Mesenchymal stem cell (in vitro differentiated cells and primary cell): ENCODE data around the gene KLK11.
"Not testable (repeated sequence)": the region's sequence is repeated elsewhere in the genome, so short reads cannot be mapped to it uniquely, and the experiment has no call there.

Experiments
- DNase-seq: peaks from one replicate; pipeline ENCODE4 v3.0.0-alpha.2; 2013
- H2AFZ ChIP-seq: one replicate; pipeline ENCODE4 v1.6.1; 2013; ENCODE audit warnings: low read depth, mild to moderate bottlenecking, control low read depth, inconsistent platforms, low read length, moderate library complexity
- H2AK5ac ChIP-seq: 2 replicates; pipeline ENCODE4 v1.6.1; 2013; ENCODE audit warnings: low read length, moderate library complexity, mild to moderate bottlenecking, inconsistent platforms; ENCODE audit not compliant: severe bottlenecking
- H2BK120ac ChIP-seq: one replicate; pipeline ENCODE4 v1.6.1; 2013; ENCODE audit warnings: low read depth, mild to moderate bottlenecking, inconsistent platforms, low read length, moderate library complexity
- H2BK12ac ChIP-seq, 2 experiments: one replicate each; pipeline ENCODE4 v1.6.1; 2013; ENCODE audit warnings: inconsistent platforms in 2 of 2, low read length in 2 of 2, mild to moderate bottlenecking in 2 of 2, moderate library complexity in 2 of 2, control low read depth in 1 of 2
- H2BK15ac ChIP-seq: one replicate; pipeline ENCODE4 v1.6.1; 2013; ENCODE audit warnings: mild to moderate bottlenecking, low read depth, inconsistent platforms; ENCODE audit not compliant: poor library complexity, severe bottlenecking
- H2BK5ac ChIP-seq: 2 replicates; pipeline ENCODE4 v1.6.1; 2013; ENCODE audit warnings: low read depth, mild to moderate bottlenecking, low read length, control low read depth, inconsistent platforms; ENCODE audit not compliant: poor library complexity, severe bottlenecking
- H3K14ac ChIP-seq, 2 experiments: one replicate each; pipeline ENCODE4 v1.6.1; 2013; ENCODE audit warnings: inconsistent platforms in 2 of 2, low read length in 2 of 2, control low read depth in 1 of 2, mild to moderate bottlenecking in 1 of 2, moderate library complexity in 1 of 2
- H3K18ac ChIP-seq, 2 experiments: one replicate each; pipeline ENCODE4 v1.6.1; 2013; ENCODE audit warnings: inconsistent platforms in 2 of 2, low read length in 2 of 2, control low read depth in 1 of 2, low read depth in 1 of 2, mild to moderate bottlenecking in 1 of 2
- H3K23ac ChIP-seq, 2 experiments: one replicate each; pipeline ENCODE4 v1.6.1; 2013; ENCODE audit warnings: inconsistent platforms in 2 of 2, low read length in 2 of 2, mild to moderate bottlenecking in 2 of 2, moderate library complexity in 2 of 2, control low read depth in 1 of 2
- H3K27ac ChIP-seq: 2 replicates; pipeline ENCODE4 v1.5.1; 2013; ENCODE audit warnings: mild to moderate bottlenecking, moderate library complexity, low read length, control low read depth, inconsistent platforms; ENCODE audit not compliant: poor library complexity, severe bottlenecking
- H3K27me3 ChIP-seq, 2 experiments: 2 replicates each; pipeline versions ENCODE4 v1.6.1 to v1.7.0; 2013; ENCODE audit warnings: low read length in 2 of 2, mild to moderate bottlenecking in 2 of 2, moderate library complexity in 2 of 2, control low read depth in 1 of 2, inconsistent platforms in 1 of 2; ENCODE audit not compliant: control insufficient read depth in 1 of 2, insufficient read depth in 1 of 2
- H3K36me3 ChIP-seq, 2 experiments: 2 replicates each; pipeline versions ENCODE4 v1.6.1 to v1.7.0; 2013; ENCODE audit warnings: low read length in 2 of 2, control low read depth in 1 of 2, inconsistent platforms in 1 of 2, low read depth in 1 of 2, mild to moderate bottlenecking in 1 of 2; ENCODE audit not compliant: insufficient read depth in 2 of 2, control insufficient read depth in 1 of 2
- H3K4ac ChIP-seq, 2 experiments: one replicate each; pipeline ENCODE4 v1.6.1; 2013; ENCODE audit warnings: inconsistent platforms in 2 of 2, low read length in 2 of 2, mild to moderate bottlenecking in 2 of 2, moderate library complexity in 2 of 2, control low read depth in 1 of 2, low read depth in 1 of 2
- H3K4me1 ChIP-seq: 2 replicates; pipeline ENCODE4 v1.6.1; 2013; ENCODE audit warnings: low read depth, low read length, control low read depth; ENCODE audit not compliant: control insufficient read depth, insufficient read depth
- H3K4me2 ChIP-seq: 2 replicates; pipeline ENCODE4 v1.6.1; 2013; ENCODE audit warnings: low read length, mild to moderate bottlenecking, inconsistent platforms; ENCODE audit not compliant: poor library complexity, severe bottlenecking
- H3K4me3 ChIP-seq, 2 experiments: 2 replicates each; pipeline versions ENCODE4 v1.5.1 to v1.7.0; 2013; ENCODE audit warnings: low read length in 2 of 2, mild to moderate bottlenecking in 2 of 2, control low read depth in 1 of 2, low read depth in 1 of 2; ENCODE audit not compliant: insufficient read depth in 1 of 2
- H3K79me1 ChIP-seq: replicated peaks from 2 replicates; pipeline ENCODE4 v1.6.1; 2013; ENCODE audit warnings: mild to moderate bottlenecking, control low read depth, low read length, inconsistent platforms; ENCODE audit not compliant: poor library complexity, severe bottlenecking
- H3K9ac ChIP-seq: 2 replicates; pipeline ENCODE4 v1.7.0; 2013; ENCODE audit warnings: mild to moderate bottlenecking, low read length, moderate library complexity
- H3K9me3 ChIP-seq: 2 replicates; pipeline ENCODE4 v1.7.0; 2013; ENCODE audit warnings: mild to moderate bottlenecking, low read length; ENCODE audit not compliant: control insufficient read depth
- H4K8ac ChIP-seq: one replicate; pipeline ENCODE4 v1.6.1; 2013; ENCODE audit warnings: inconsistent platforms, mild to moderate bottlenecking, low read length, moderate library complexity
- H4K91ac ChIP-seq: one replicate; pipeline ENCODE4 v1.6.1; 2013; ENCODE audit warnings: mild to moderate bottlenecking, low read length, inconsistent platforms
- WGBS: methylation state at CpG from one replicate; pipeline ENCODE4 v1.1.7; 2013; ENCODE audit warnings: mixed read lengths; 5-methylcytosine and 5-hydroxymethylcytosine counted together

The KLK11 gene

GRCh38 chr19:50998061-50998460, 28.4 kb downstream of the KLK11 start:
- H3K4me3 ChIP-seq: no peak overlapping the region
- H4K91ac ChIP-seq: no peak overlapping the region
- no peaks in the 10 kb centered on the region for H3K79me1 ChIP-seq
- WGBS: 70% methylated on average over 3 of the region's 5 CpGs
- no peak overlapping the region for H4K8ac ChIP-seq
- H2AK5ac ChIP-seq: no peak overlapping the region
- no peak overlapping the region for H2BK15ac ChIP-seq
- no peak overlapping the region for H2AFZ ChIP-seq
- H2BK120ac ChIP-seq: no peak overlapping the region
- no peak overlapping the region for H3K27ac ChIP-seq
- H3K36me3 ChIP-seq: no peaks in the 10 kb centered on the region
- no peaks in the 10 kb centered on the region for H3K4me1 ChIP-seq
- peaks cover 0 to 37% of the 10 kb centered on the region in 2 experiments for H3K27me3 ChIP-seq
- no peak overlapping the region for H3K4ac ChIP-seq
- H3K14ac ChIP-seq: no peak overlapping the region
- H3K18ac ChIP-seq: no peak overlapping the region
- H3K23ac ChIP-seq: no peak overlapping the region
- H2BK5ac ChIP-seq: no peak overlapping the region
- no peak for DNase-seq
- no peak overlapping the region for H3K9ac ChIP-seq
- no peaks in the 10 kb centered on the region for H3K9me3 ChIP-seq
- H3K4me2 ChIP-seq: no peak overlapping the region
- no peak overlapping the region for H2BK12ac ChIP-seq

GRCh38 chr19:50994129-50994528, 32.3 kb downstream of the KLK11 start:
- H3K4me3 ChIP-seq: no peak overlapping the region
- peaks cover 0 to 11% of the 10 kb centered on the region in 2 experiments for H3K27me3 ChIP-seq
- no peaks in the 10 kb centered on the region for H3K79me1 ChIP-seq
- WGBS: 26% methylated on average over 2 of the region's 2 CpGs
- H2BK15ac ChIP-seq: no peak overlapping the region
- no peaks in the 10 kb centered on the region for H3K9me3 ChIP-seq
- no peak overlapping the region for H4K8ac ChIP-seq
- no peak overlapping the region for H2BK12ac ChIP-seq
- no peak overlapping the region for H3K4ac ChIP-seq
- H3K18ac ChIP-seq: no peak overlapping the region
- DNase-seq: no peak
- H3K27ac ChIP-seq: no peak overlapping the region
- H2AK5ac ChIP-seq: no peak overlapping the region
- no peak overlapping the region for H3K9ac ChIP-seq
- H2BK5ac ChIP-seq: no peak overlapping the region
- H3K4me1 ChIP-seq: no peaks in the 10 kb centered on the region
- no peak overlapping the region for H3K14ac ChIP-seq
- no peaks in the 10 kb centered on the region for H3K36me3 ChIP-seq
- H2BK120ac ChIP-seq: no peak overlapping the region
- H3K23ac ChIP-seq: no peak overlapping the region
- H3K4me2 ChIP-seq: no peak overlapping the region
- H2AFZ ChIP-seq: no peak overlapping the region
- H4K91ac ChIP-seq: no peak overlapping the region

GRCh38 chr19:50992666-50993035, 33.8 kb downstream of the KLK11 start:
- Histone ChIP-seq H2BK15ac (no peak overlapping the region), H3K23ac (no peak overlapping the region), H2BK120ac (no peak overlapping the region), H4K91ac (no peak overlapping the region), H2BK5ac (no peak overlapping the region), H4K8ac (no peak overlapping the region), H3K4me3 (no peak overlapping the region), H3K4me2 (no peak overlapping the region), H3K36me3 (no peaks in the 10 kb centered on the region), H3K4me1 (no peaks in the 10 kb centered on the region), H2BK12ac (no peak overlapping the region), H3K18ac (no peak overlapping the region), H3K9ac (no peak overlapping the region), H3K27ac (no peak overlapping the region), H3K4ac (no peak overlapping the region), H2AK5ac (no peak overlapping the region), H2AFZ (no peak overlapping the region), H3K14ac (no peak overlapping the region), H3K9me3 (no peaks in the 10 kb centered on the region), H3K27me3 (peaks cover 0 to 7% of the 10 kb centered on the region in 2 experiments), H3K79me1 (no peaks in the 10 kb centered on the region)
- DNase-seq: no peak
- 47% methylated on average over 2 of the region's 2 CpGs for WGBS

GRCh38 chr19:50984416-50984815, 42.0 kb downstream of the KLK11 start:
- H4K8ac ChIP-seq, H2BK12ac ChIP-seq, H3K9ac ChIP-seq, H4K91ac ChIP-seq, H3K4ac ChIP-seq, H2AK5ac ChIP-seq, H3K4me3 ChIP-seq, H3K18ac ChIP-seq, H2BK120ac ChIP-seq, H3K14ac ChIP-seq, DNase-seq, H3K36me3 ChIP-seq, H3K4me1 ChIP-seq, H3K23ac ChIP-seq, H3K27ac ChIP-seq, H3K4me2 ChIP-seq, H2AFZ ChIP-seq, H3K9me3 ChIP-seq, H2BK15ac ChIP-seq, H3K79me1 ChIP-seq, H2BK5ac ChIP-seq: not testable (repeated sequence)
- 76% methylated on average over 12 of the region's 14 CpGs for WGBS
- H3K27me3 ChIP-seq: peaks cover 0 to 30% of the 10 kb centered on the region in 2 experiments
